KOPT-K1 (cell line): Measurements from ENCODE around the gene KCNV2.

ENCODE experiments used
- H3K27ac ChIP-seq: fragments of 200-600 bp; sonication (generic); 2 replicates; pipeline ENCODE4 v1.5.1; 2016; ENCODE audit warnings: antibody characterized with exemption, mild to moderate bottlenecking, low read depth, low read length; ENCODE audit not compliant: poor library complexity, severe bottlenecking
- H3K36me3 ChIP-seq: fragments of 200-600 bp; sonication (generic); 2 replicates; pipeline ENCODE4 v1.5.1; 2017; ENCODE audit warnings: antibody characterized with exemption, mild to moderate bottlenecking, low read length, moderate library complexity; ENCODE audit not compliant: insufficient read depth
- H3K9me3 ChIP-seq: fragments of 200-600 bp; sonication (generic); 2 replicates; pipeline ENCODE4 v1.5.1; 2017; ENCODE audit warnings: antibody characterized with exemption, low read length, mild to moderate bottlenecking; ENCODE audit not compliant: insufficient read depth, poor library complexity, severe bottlenecking

KCNV2 gene

DNA sequence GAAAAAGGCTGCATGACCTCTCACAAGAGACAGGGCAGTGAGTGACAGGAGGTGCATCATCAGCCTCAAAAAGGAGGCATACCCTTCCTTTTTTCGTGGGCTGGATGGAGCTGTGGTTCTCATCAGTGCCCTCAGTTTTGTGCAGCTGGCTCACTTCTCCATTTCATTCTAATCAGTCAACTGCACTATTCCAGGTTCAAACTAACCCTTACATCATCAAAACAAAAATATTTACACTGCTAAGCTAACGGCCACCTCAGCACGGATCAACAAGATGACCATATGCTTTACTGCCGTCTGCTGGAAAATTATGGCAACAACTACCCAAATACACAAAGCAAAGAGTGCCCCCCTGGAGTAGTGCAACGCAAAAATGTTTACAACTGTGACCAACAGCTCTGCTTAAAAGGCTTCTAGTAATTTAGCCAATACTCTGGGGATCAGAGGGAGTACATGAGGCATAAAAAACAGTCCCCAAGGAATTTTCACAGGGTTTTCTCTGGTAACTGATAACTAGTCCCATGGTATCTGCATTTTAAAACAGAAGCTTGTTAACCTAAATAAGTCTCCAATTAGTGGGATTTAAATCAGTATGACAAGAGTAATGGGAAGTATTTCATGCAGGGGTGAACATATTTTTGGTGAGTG is 10.8 kb downstream of the KCNV2 start:
- Histone ChIP-seq H3K9me3 (no peaks in the 10 kb centered on the region), H3K36me3 (no peaks in the 10 kb centered on the region), H3K27ac (no peak overlapping the region)

DNA sequence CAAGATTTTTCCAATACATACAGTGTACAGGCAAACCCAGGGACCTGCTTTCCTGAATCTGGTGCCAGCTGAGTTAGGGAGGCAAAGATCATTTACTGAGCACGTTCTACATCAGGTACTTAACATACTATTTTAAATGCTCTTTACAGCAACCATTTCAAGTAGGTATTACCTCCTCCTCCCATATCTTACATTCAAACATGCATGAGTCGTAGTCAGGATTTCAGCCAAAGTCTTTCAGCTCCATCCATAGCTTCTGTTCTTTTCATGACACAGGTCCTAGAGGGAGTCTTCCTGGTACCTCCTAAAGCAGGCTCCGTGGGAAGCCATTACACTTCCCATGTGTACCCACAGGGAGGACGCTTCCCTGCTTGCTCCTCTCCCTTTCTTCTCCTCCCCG is 11.7 kb downstream of the KCNV2 start:
- no peaks in the 10 kb centered on the region for H3K36me3 ChIP-seq
- H3K27ac ChIP-seq: no peak overlapping the region
- no peaks in the 10 kb centered on the region for H3K9me3 ChIP-seq

DNA sequence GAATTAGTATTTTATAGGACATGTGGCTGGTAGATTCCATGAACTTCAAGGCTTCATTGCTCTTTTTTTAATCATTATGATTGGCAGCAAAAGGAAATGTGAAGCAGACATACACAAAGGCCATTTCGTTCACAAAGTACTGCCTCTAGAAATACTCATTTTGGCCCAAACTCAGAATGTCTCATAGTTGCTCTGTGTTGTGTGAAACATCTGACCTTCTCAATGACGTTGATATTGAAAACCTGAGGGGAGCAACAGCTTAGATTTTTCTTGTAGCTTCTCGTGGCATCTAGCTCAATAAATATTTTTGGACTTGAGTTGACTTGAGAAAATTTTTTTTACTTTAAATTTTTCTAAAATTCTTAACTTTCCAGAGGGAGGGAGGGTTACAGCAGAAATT is 12.4 kb downstream of the KCNV2 start:
- no peak overlapping the region for H3K27ac ChIP-seq
- no peaks in the 10 kb centered on the region for H3K9me3 ChIP-seq
- H3K36me3 ChIP-seq: no peaks in the 10 kb centered on the region

GRCh38 chr9:2730971-2731370 is 13.7 kb downstream of the KCNV2 start:
- no peak overlapping the region for H3K27ac ChIP-seq
- H3K9me3 ChIP-seq: no peaks in the 10 kb centered on the region
- no peaks in the 10 kb centered on the region for H3K36me3 ChIP-seq

DNA sequence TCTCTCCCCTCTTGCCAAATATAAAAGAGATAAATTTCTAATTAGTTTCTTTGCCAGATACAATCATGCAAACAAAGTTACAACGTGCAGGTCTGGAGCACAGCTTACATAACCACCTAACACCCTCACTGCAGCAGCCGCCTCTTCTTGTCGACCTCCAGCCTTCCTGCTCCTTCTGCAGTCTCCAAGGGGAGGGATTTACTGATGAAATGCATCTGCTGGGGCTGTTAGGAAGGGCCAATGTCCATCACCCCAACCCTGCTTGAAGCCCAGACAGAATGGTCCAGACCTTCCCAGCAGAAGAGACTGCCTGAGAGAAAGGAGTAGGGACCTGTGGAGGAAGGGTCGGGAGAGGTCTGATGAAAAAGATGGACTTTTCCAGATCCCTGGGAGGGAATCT is 15.2 kb downstream of the KCNV2 start:
- Histone ChIP-seq H3K36me3 (no peaks in the 10 kb centered on the region), H3K27ac (no peak overlapping the region), H3K9me3 (no peaks in the 10 kb centered on the region)

GRCh38 chr9:2740616-2741015 is 23.3 kb downstream of the KCNV2 start:
- H3K27ac ChIP-seq: no peak overlapping the region
- no peaks in the 10 kb centered on the region for H3K9me3 ChIP-seq
- H3K36me3 ChIP-seq: peaks cover 15% of the 10 kb centered on the region

- no peaks in the 10 kb centered on the region for H3K9me3 ChIP-seq
- H3K36me3 ChIP-seq: peaks cover 24% of the 10 kb centered on the region
- no peak overlapping the region for H3K27ac ChIP-seq
Observed at GRCh38 chr9:2741441-2742158, 24.3 kb downstream of the KCNV2 start.

GRCh38 chr9:2742214-2742613 is 24.9 kb downstream of the KCNV2 start:
- no peak overlapping the region for H3K27ac ChIP-seq
- peaks cover 26% of the 10 kb centered on the region for H3K36me3 ChIP-seq
- H3K9me3 ChIP-seq: no peaks in the 10 kb centered on the region

DNA sequence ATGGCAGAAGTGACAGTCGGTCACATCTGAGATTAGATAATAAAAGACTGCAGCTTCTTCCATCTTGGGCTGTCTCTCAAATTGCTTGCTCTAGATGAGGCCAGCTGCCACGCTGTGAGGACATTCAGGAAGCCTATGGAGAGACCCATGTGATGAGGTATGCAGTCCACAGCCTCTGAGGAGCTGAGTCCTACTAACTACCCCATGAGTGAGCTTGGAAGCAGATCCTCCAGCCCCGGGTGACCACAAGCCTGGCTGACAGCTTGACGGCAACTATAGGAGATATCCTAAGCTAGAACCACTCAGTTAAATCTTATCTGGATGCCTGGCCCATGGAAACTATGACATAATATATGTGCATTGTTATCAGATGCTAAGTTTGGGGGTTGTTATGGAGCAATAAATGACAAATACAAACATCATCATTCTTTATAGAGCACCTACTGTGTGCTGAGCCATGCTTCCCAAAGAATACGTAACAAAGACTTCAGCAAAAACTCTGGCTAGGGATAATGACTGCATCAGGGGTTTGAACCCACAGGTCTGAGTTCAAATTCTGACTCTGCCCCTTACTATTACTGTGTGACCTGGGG is 26.7 kb downstream of the KCNV2 start:
- H3K27ac ChIP-seq: no peak overlapping the region
- peaks cover 26% of the 10 kb centered on the region for H3K36me3 ChIP-seq
- no peaks in the 10 kb centered on the region for H3K9me3 ChIP-seq

DNA sequence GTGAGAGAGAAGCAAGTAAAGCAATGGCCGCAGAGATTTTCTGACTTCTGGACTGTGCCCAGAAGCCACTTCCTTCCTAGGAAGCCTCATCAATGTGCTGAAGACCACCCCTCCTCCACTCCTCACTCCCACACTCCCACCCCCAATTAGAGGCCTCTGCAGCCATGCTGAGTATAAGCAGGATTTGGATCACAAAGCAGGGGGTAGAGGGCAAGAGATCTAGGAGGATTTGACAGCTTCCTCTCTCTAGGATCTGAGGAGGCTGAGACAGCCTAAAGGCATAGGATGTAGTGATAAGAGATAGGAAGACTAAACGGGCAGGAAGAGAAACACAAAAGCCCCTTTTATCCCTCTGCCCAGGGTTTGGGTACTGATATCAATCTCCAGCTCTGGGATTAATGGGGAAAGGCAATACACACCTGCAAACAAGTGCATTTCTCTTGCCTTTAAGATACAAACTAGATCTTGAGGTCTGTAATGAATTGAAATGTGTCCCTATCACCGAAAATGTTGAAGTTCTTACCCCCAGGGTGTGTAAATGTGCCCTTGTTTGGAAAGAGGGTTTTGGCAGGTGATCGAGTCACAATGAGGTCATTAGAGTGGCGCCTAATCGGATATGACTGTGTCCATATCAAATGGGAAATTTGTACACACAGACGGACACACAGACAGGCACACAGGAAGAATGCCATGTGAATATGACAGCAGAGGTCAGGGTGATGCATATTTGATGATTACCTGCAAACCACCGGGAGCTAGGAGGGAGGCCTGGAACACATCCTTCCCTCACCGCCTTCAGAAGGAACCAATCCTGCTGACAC is 28.5 kb downstream of the KCNV2 start:
- Histone ChIP-seq H3K36me3 (peaks cover 32% of the 10 kb centered on the region), H3K9me3 (no peaks in the 10 kb centered on the region), H3K27ac (no peak overlapping the region)

- H3K9me3 ChIP-seq: no peaks in the 10 kb centered on the region
- H3K27ac ChIP-seq: no peak overlapping the region
- H3K36me3 ChIP-seq: peaks cover 34% of the 10 kb centered on the region
Observed at GRCh38 chr9:2749485-2749884, 32.2 kb downstream of the KCNV2 start.

DNA sequence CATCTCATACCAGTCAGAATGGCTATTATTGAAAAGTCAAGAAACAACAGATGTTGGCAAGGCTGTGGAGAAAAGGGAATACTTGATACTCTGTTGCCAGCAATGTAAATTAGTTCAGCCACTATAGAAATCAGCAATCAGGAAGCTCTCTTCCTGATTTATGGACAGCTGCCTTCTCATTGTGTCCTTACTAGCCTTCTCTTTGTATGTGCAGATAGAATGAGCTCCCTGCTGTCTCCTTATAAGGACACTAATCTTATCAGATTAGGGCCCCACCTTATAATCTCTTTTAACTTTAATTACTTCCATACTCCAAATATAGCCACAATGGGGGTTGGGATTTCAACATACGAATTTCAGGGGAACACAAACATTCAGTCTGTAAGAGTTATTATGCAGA is 38.0 kb downstream of the KCNV2 start:
- Histone ChIP-seq H3K36me3 (peaks cover 47% of the 10 kb centered on the region), H3K9me3 (no peaks in the 10 kb centered on the region), H3K27ac (no peak overlapping the region)

DNA sequence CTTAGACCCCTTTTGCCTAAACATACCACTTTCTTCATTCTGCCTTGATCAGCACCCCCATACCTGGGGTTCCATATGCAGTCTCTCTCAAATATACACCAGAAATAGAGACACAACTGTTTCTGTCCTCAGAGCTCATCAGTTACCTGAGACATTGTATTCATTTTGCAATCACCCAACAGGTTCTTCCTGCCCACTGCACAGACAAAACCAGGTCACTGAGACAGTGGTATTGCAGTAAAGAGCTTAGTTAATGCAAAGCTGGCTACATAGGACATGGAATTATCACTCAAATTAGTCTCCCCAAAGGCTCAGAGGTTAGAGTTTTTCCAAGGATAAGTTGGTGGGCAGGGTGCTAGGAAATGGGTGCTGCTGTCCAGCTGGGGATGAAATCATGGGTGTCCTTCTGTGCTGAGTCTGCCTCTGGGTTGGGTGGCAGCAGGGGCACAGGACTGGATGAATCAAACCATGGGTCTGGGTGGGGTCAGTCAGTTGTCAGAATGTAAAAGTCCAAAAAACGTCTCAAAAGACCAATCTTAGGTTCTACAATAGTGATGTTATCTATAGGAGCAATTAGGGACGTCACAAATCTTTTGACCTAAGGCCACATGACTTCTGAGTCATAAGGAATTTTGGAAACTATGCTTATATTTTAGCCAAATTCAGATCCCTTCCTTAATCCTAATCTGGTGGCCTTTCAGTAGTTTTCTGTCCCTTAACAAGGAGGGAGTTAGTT is 41.0 kb downstream of the KCNV2 start:
- no peak overlapping the region for H3K27ac ChIP-seq
- peaks cover 71% of the 10 kb centered on the region for H3K36me3 ChIP-seq
- no peaks in the 10 kb centered on the region for H3K9me3 ChIP-seq

DNA sequence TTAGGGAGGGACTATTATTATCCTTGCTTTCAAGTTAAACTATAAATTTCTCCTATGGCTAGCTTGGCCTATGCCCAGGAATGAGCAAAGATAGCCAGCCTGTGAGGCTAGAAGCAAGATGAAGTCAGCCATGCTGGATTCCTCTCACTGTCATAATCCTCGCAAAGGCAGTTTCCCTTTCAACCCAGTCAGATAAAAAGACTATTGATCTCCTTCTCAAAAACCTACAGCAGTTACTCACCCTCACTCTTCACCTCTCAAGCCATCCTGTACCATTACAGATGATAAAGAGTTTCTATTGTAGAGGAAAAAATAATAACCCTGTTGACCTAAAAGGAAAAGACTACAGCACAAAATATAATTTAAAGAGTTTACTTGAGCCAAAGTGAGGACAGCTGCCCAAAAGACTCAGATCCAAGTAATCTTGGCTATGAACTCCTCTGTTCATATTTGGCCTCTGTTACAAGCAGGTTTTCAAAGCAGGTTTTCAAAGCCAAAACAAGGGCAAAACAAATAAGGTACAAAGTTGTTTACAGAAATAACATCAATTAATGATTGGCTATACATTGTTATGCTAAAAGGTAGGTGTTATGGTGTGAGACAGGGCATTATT is 41.7 kb downstream of the KCNV2 start:
- H3K27ac ChIP-seq: no peak overlapping the region
- H3K9me3 ChIP-seq: no peaks in the 10 kb centered on the region
- H3K36me3 ChIP-seq: peaks cover 71% of the 10 kb centered on the region
